SU-DHL-6 (cell line): ENCODE measurements around the gene MAPK8.

ENCODE experiments used
- EZH2phosphoT487 ChIP-seq: fragments of 200-600 bp; sonication (generic), shearing (Covaris generic); conservative IDR thresholded peaks from 2 replicates; pipeline ENCODE4 v1.6.1; 2018; ENCODE audit warnings: mild to moderate bottlenecking, antibody characterized with exemption, low read length, moderate library complexity, mixed read lengths
- TF ChIP-seq, protein P1 (sequence below): fragments of 200-600 bp; sonication (generic); IDR thresholded peaks from one replicate; pipeline ENCODE4 v1.5.1; 2017; ENCODE audit warnings: antibody characterized with exemption, mild to moderate bottlenecking, low read length, moderate library complexity; ENCODE audit not compliant: insufficient read depth, poor library complexity, severe bottlenecking

DNA sequence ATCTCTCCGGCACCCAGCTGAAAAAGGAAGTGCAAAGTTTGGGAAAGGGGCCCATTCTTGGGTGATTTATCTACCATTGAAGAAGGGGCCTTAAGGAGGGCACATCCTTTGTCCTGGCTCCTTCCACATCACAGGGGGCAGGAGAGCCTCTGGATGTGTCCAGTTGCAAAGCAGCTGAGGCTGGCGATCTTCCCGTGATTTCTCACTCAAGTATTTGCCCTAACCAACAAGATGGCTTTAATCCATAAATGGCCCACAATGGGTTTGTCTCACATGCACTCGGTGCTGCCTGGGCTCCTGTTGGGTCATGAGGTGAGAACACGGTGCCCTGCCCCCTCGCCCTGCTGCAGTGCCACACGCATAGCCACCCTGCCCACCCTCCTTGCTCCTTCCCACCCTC is 17.8 kb upstream of the MAPK8 start:
- TF ChIP-seq, protein P1, sequence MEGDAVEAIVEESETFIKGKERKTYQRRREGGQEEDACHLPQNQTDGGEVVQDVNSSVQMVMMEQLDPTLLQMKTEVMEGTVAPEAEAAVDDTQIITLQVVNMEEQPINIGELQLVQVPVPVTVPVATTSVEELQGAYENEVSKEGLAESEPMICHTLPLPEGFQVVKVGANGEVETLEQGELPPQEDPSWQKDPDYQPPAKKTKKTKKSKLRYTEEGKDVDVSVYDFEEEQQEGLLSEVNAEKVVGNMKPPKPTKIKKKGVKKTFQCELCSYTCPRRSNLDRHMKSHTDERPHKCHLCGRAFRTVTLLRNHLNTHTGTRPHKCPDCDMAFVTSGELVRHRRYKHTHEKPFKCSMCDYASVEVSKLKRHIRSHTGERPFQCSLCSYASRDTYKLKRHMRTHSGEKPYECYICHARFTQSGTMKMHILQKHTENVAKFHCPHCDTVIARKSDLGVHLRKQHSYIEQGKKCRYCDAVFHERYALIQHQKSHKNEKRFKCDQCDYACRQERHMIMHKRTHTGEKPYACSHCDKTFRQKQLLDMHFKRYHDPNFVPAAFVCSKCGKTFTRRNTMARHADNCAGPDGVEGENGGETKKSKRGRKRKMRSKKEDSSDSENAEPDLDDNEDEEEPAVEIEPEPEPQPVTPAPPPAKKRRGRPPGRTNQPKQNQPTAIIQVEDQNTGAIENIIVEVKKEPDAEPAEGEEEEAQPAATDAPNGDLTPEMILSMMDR = no peak
- no peak for TF ChIP-seq EZH2phosphoT487
